Panc1 (cell line): Measurements from ENCODE around the gene AARS1. TPM values are rescaled to one million over a fixed set of nuclear protein-coding genes. Genes with fewer than 3 reads are reported as not detected.

ENCODE experiments used
- ATAC-seq: fragments of 200-7000 bp; cut with Tn5 transposase; 2 replicates; pipeline ENCODE4 v1.9.1; 2020; ENCODE audit warnings: mild to moderate bottlenecking, moderate library complexity
- BruUV-seq: library from RNA; stranded (reverse); fragments of 400-500 nt; replicated peaks from 2 replicates; lab custom pipeline; 2021; lab: Mats Ljungman, UMichigan
- CTCF ChIA-PET: fragments of 300-600 bp; sonication (Branson Sonifier 250); formaldehyde crosslinking; loops from one replicate; lab custom pipeline; 2022; ENCODE audit warnings: antibody characterized with exemption; lab: Charles Lee
- POLR2A ChIA-PET: fragments of 300-600 bp; sonication (Branson Sonifier 250); formaldehyde crosslinking; loops from one replicate; lab custom pipeline; 2022; ENCODE audit warnings: antibody characterized with exemption; lab: Charles Lee
- DNase-seq: peaks from one replicate; pipeline ENCODE4 v3.0.0-alpha.2; 2010; ENCODE audit warnings: low read depth, low spot score
- H3K27ac ChIP-seq: 2 replicates; pipeline ENCODE4 v1.5.1; 2011; ENCODE audit warnings: mild to moderate bottlenecking, low read length, inconsistent platforms
- H3K27me3 ChIP-seq: fragments of 200-500 bp; sonication (Bioruptor generic); 2 replicates; pipeline ENCODE4 v1.6.0; 2014; ENCODE audit warnings: low read length, inconsistent platforms; ENCODE audit not compliant: control insufficient read depth, insufficient read depth
- H3K36me3 ChIP-seq: fragments of 200-500 bp; sonication (Bioruptor generic); 2 replicates; pipeline ENCODE4 v1.5.1; 2014; ENCODE audit warnings: inconsistent platforms, mild to moderate bottlenecking, low read length, moderate library complexity; ENCODE audit not compliant: control insufficient read depth, insufficient read depth
- H3K4me1 ChIP-seq: 2 replicates; pipeline ENCODE4 v1.5.1; 2011; ENCODE audit warnings: inconsistent platforms, mild to moderate bottlenecking, low read length, moderate library complexity; ENCODE audit not compliant: control insufficient read depth, insufficient read depth
- H3K4me3 ChIP-seq, 2 experiments: 2 replicates each; pipeline ENCODE4 v1.5.1; 2011 to 2012; ENCODE audit warnings: low read depth in 2 of 2, low read length in 2 of 2, mild to moderate bottlenecking in 2 of 2, inconsistent platforms in 1 of 2, moderate library complexity in 1 of 2
- H3K9me3 ChIP-seq: fragments of 200-500 bp; sonication (Bioruptor generic); 2 replicates; pipeline ENCODE4 v1.5.1; 2014; ENCODE audit warnings: low read depth, mild to moderate bottlenecking, inconsistent platforms, low read length, moderate library complexity; ENCODE audit not compliant: control insufficient read depth, insufficient read depth
- CTCF ChIP-seq: fragments of 450-650 bp; IDR thresholded peaks from 2 replicates; pipeline ENCODE4 v1.5.1; 2017; ENCODE audit warnings: mild to moderate bottlenecking
- POLR2AphosphoS5 ChIP-seq: IDR thresholded peaks from 2 replicates; pipeline ENCODE4 v1.6.1; 2012; ENCODE audit warnings: mild to moderate bottlenecking, low read depth, low read length, moderate library complexity
- REST ChIP-seq, 2 experiments: IDR thresholded peaks; 2 replicates each; pipeline ENCODE4 v1.6.1; 2011 to 2012; ENCODE audit warnings: low read depth in 2 of 2, control low read depth in 1 of 2, low read length in 1 of 2, mild to moderate bottlenecking in 1 of 2, moderate library complexity in 1 of 2; ENCODE audit not compliant: insufficient read depth in 1 of 2
- SIN3A ChIP-seq: IDR thresholded peaks from 2 replicates; pipeline ENCODE4 v1.6.1; 2012; ENCODE audit warnings: low read depth, mild to moderate bottlenecking, low read length, moderate library complexity, borderline replicate concordance; ENCODE audit not compliant: insufficient read depth
- TCF7L2 ChIP-seq: IDR thresholded peaks from 2 replicates; pipeline ENCODE4 v1.6.1; 2011; ENCODE audit warnings: mild to moderate bottlenecking, low read depth, low read length, inconsistent platforms
- in situ Hi-C: cut with HindIII; loops from 2 replicates; pipeline ENCODE4 v1.10.0; 2016; ENCODE audit warnings: low sequenced_read_pairs, low pct_unique_long_range_greater_than_20kb
- intact Hi-C: fragments of 100-400 bp; cut with micrococcal nuclease; formaldehyde crosslinking; loops from one replicate; pipeline ENCODE4 v1.10.0; 2022; ENCODE audit not compliant: unreplicated experiment
- total RNA-seq: library from RNA; stranded (reverse); gene quantifications from one replicate; pipeline ENCODE4 v1.2.1, GENCODE V29; 2021; ENCODE audit not compliant: unreplicated experiment

AARS1 gene
- total RNA-seq, 1 experiment from 2014 or later = 115 TPM

GRCh38 chr16:70331588-70332358 lies 42.5 kb upstream of the AARS1 start:
- in situ Hi-C loops (no loop called here), intact Hi-C loops (no loop called here)
- DNase-seq = no peak
- Histone ChIP-seq H3K9me3 (no peaks in the 10 kb centered on the region), H3K4me3 (no peak overlapping the region), H3K4me1 (no peaks in the 10 kb centered on the region), H3K36me3 (no peaks in the 10 kb centered on the region), H3K27ac (no peak overlapping the region), H3K27me3 (no peaks in the 10 kb centered on the region)
- POLR2A ChIA-PET = interaction anchor here (0.5 kb wide), 1 partner anchor 247 kb away, joined by 20 read pairs; no protein-coding TSS in a partner anchor
- peak; percentile 81 for ATAC-seq
- CTCF ChIA-PET = no interaction called here
- no TSS peak for BruUV-seq
- no peak for TF ChIP-seq POLR2AphosphoS5
- TF ChIP-seq CTCF = peak; percentile 80

GRCh38 chr16:70331091-70331490 lies 41.8 kb upstream of the AARS1 start:
- H3K9me3 ChIP-seq = no peaks in the 10 kb centered on the region
- ChIA-PET CTCF (no interaction called here), POLR2A (no interaction called here)
- no peaks in the 10 kb centered on the region for H3K4me1 ChIP-seq
- DNase-seq = no peak
- TF ChIP-seq TCF7L2 (no peak), CTCF (no peak), SIN3A (no peak), POLR2AphosphoS5 (no peak), REST (IDR thresholded peaks at IDR 0.05; ENCODE audit: insufficient read depth in 1 of 2, low read depth in 2 of 2, low read length in 1 of 2) (no peak)
- in situ Hi-C loops (no loop called here), intact Hi-C loops (no loop called here)
- H3K36me3 ChIP-seq = no peaks in the 10 kb centered on the region
- BruUV-seq = no TSS peak
- no peak for ATAC-seq
- no peak overlapping the region for H3K27ac ChIP-seq
- no peak overlapping the region for H3K4me3 ChIP-seq
- H3K27me3 ChIP-seq = no peaks in the 10 kb centered on the region
